Tibial artery (tissue), 4 donors: ENCODE data around the gene SON.
"Not testable (repeated sequence)": the region's sequence is repeated elsewhere in the genome, so short reads cannot be mapped to it uniquely, and the experiment has no call there.

Experiments used
- DNase-seq, 2 donors: peaks; one replicate each; pipeline ENCODE4 v3.0.0-alpha.2; 2019
- H3K27ac ChIP-seq, 2 donors: fragments of 200-600 bp; sonication (generic) in 1 of 2; 1 replicate in 1 of 2; 2 replicates in 1 of 2; pipeline ENCODE4 v1.5.1; 2018 to 2019; ENCODE audit warnings: mild to moderate bottlenecking in 1 of 2
- H3K27me3 ChIP-seq, 2 donors: fragments of 200-600 bp; sonication (generic) in 1 of 2; one replicate each; pipeline versions ENCODE4 v1.5.1 to v1.6.0; 2016 to 2019
- H3K36me3 ChIP-seq, 3 donors: fragments of 200-600 bp; sonication (generic) in 2 of 3; one replicate each; pipeline ENCODE4 v1.5.1; 2016 to 2019; ENCODE audit warnings: mild to moderate bottlenecking in 2 of 3
- H3K4me1 ChIP-seq, 4 donors: fragments of 200-600 bp; sonication (generic) in 2 of 4; 1 replicate in 3 of 4; 2 replicates in 1 of 4; pipeline ENCODE4 v1.5.1; 2016 to 2019
- H3K4me3 ChIP-seq, 2 donors: fragments of 200-600 bp; sonication (generic) in 1 of 2; 1 replicate in 1 of 2; 2 replicates in 1 of 2; pipeline ENCODE4 v1.5.1; 2018 to 2019; ENCODE audit warnings: mild to moderate bottlenecking in 2 of 2
- H3K9me3 ChIP-seq, 3 donors: fragments of 200-600 bp; sonication (generic) in 1 of 3; one replicate each; pipeline ENCODE4 v1.5.1; 2016 to 2019
- CTCF ChIP-seq, 2 experiments: fragments of 200-600 bp in 1 of 2; fragments of 450-650 bp in 1 of 2; IDR thresholded peaks; one replicate each; pipeline ENCODE4 v1.5.1; 2017 to 2019; ENCODE audit warnings: antibody characterized with exemption in 2 of 2, mild to moderate bottlenecking in 1 of 2, moderate library complexity in 1 of 2
- intact Hi-C: fragments of 100-400 bp; cut with DNase I; formaldehyde crosslinking; loops from one replicate; pipeline ENCODE4 v1.15.0; 2023; ENCODE audit warnings: low total_unique reads

The SON gene

GRCh38 chr21:33542640-33543504, at the start of gene SON:
Gene SON (plus strand): TSS chr21:33543038. CDS start chr21:33543093, 55 bp downstream.
- H3K4me3 ChIP-seq, result peak within 1 kb of the TSS; percentile 61 to 86
- H3K27ac ChIP-seq, result peak within 1 kb of the TSS; percentile 93 to 100
- TF ChIP-seq CTCF (IDR thresholded peaks at IDR 0.05), result no peak
- DNase-seq, result peak; percentile 99 to 100
- no peaks in the 10 kb centered on the region for H3K27me3 ChIP-seq
- H3K9me3 ChIP-seq, result no peaks in the 10 kb centered on the region
- intact Hi-C loops, result no loop called here
- H3K36me3 ChIP-seq, result peaks cover 22 to 25% (median 22%) of the 10 kb centered on the region in 3 donors
- H3K4me1 ChIP-seq, result peaks cover 0 to 33% (median 10%) of the 10 kb centered on the region in 4 donors

- no peak overlapping the region for H3K4me3 ChIP-seq
- no peak for TF ChIP-seq CTCF (IDR thresholded peaks at IDR 0.05)
- no peak overlapping the region for H3K27ac ChIP-seq
- no peaks in the 10 kb centered on the region for H3K27me3 ChIP-seq
- H3K4me1 ChIP-seq, result peaks cover 0 to 10% (median 2%) of the 10 kb centered on the region in 4 donors
- intact Hi-C loops, result no loop called here
- DNase-seq, result no peak
- H3K9me3 ChIP-seq, result no peaks in the 10 kb centered on the region
- no peaks in the 10 kb centered on the region for H3K36me3 ChIP-seq
Observed at GRCh38 chr21:33493756-33494155, 49.1 kb upstream of the SON start.

GRCh38 chr21:33495743-33496142, 47.1 kb upstream of the SON start:
- intact Hi-C loops, result no loop called here
- TF ChIP-seq CTCF (IDR thresholded peaks at IDR 0.05), result no peak
- Histone ChIP-seq H3K27ac (no peak overlapping the region), H3K36me3 (no peaks in the 10 kb centered on the region), H3K4me3 (no peak overlapping the region), H3K27me3 (no peaks in the 10 kb centered on the region), H3K4me1 (peaks cover 0 to 9% (median 2%) of the 10 kb centered on the region in 4 donors), H3K9me3 (no peaks in the 10 kb centered on the region)
- no peak for DNase-seq

DNA sequence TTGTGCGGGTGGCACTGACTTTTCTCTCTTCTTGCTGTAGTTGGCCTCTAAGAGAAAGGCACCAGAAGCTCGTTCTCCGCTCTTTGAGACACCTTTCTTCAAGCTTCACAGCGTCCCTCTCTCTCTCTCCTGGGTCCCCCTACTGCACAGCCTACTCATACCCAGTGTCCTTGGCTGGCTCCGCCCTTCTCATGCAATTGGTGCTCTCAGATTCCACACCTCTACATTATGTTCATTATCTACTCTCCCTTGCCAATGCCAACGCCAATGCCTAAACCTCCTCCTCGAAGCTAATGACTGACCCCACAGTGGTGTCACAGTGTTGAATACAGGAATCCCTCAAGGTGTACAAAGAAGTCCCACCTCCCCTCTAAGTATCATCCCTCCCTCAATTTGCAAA, 46.5 kb upstream of the SON start:
- no peak for DNase-seq
- no peak for TF ChIP-seq CTCF (IDR thresholded peaks at IDR 0.05)
- Histone ChIP-seq H3K27ac (no peak overlapping the region), H3K27me3 (no peaks in the 10 kb centered on the region), H3K4me3 (no peak overlapping the region), H3K4me1 (peaks cover 0 to 6% (median 2%) of the 10 kb centered on the region in 4 donors), H3K36me3 (no peaks in the 10 kb centered on the region), H3K9me3 (no peaks in the 10 kb centered on the region)
- intact Hi-C loops, result no loop called here

GRCh38 chr21:33505833-33506232, 37.0 kb upstream of the SON start:
- H3K36me3 ChIP-seq, result peaks cover 23 to 72% (median 39%) of the 10 kb centered on the region in 3 donors

DNA sequence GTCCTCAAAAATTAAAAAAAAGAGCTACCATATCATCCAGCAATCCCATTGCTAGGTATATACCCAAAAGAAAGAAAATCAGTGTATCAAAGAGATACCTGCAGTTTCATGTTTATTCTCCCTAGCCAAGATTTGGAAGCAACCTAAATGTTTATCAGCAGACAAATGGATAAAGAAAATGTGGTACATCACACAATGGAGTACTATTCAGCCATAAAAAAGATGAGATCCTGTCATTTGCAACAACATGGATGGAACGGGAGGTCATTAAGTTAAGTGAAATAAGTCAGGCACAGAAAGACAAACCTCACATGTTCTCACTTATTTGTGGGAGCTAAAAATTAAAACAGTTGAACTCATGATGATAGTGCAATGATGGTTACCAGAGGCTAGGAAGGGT, 35.8 kb upstream of the SON start:
- H3K27ac ChIP-seq, H3K4me3 ChIP-seq, H3K27me3 ChIP-seq, DNase-seq, intact Hi-C loops, H3K9me3 ChIP-seq, H3K4me1 ChIP-seq: not testable (repeated sequence)
- peaks cover 28 to 83% (median 51%) of the 10 kb centered on the region in 3 donors for H3K36me3 ChIP-seq

More at GRCh38 chr21:33505833-33506232, 37.0 kb upstream of the SON start:
- no peak for DNase-seq
- H3K4me1 ChIP-seq, result no peaks in the 10 kb centered on the region
- no peaks in the 10 kb centered on the region for H3K9me3 ChIP-seq
- TF ChIP-seq CTCF (IDR thresholded peaks at IDR 0.05), result no peak
- intact Hi-C loops, result no loop called here
- no peaks in the 10 kb centered on the region for H3K27me3 ChIP-seq
- H3K27ac ChIP-seq, result no peak overlapping the region
- no peak overlapping the region for H3K4me3 ChIP-seq
